ENCODE results near the gene PATJ. TPM values are rescaled to one million over a fixed set of nuclear protein-coding genes. Genes with fewer than 3 reads are reported as not detected.
"Not testable (repeated sequence)": the region's sequence is repeated elsewhere in the genome, so short reads cannot be mapped to it uniquely, and the experiment has no call there.

The PATJ gene
- total RNA-seq, 1 experiment from 2014 or later: 4.5 TPM

DNA sequence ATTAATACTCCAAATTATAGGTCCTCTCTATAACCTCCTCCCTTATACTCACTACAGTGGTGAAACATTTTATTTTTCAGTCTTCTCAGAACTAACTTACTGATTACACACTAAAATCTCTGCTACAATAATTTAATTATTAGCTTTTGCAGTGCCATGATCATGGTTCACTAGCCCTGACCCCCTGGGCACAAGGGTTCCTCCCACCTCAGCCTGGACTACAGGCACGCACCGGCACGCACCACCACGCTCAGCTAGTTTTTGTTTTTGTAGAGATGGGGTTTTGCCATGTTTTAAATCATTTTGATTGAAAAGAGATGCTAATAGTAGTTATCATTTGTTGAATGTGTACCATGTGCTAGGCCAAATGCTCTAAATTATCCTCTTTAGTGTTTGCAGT is 6.3 kb downstream of the PATJ start:
- no peak for DNase-seq (ENCODE audit: low read depth)

- DNase-seq (ENCODE audit: low read depth): no peak
These were observed 7.3 kb downstream of the PATJ start for GRCh38 chr1:61749574-61749973.

DNA sequence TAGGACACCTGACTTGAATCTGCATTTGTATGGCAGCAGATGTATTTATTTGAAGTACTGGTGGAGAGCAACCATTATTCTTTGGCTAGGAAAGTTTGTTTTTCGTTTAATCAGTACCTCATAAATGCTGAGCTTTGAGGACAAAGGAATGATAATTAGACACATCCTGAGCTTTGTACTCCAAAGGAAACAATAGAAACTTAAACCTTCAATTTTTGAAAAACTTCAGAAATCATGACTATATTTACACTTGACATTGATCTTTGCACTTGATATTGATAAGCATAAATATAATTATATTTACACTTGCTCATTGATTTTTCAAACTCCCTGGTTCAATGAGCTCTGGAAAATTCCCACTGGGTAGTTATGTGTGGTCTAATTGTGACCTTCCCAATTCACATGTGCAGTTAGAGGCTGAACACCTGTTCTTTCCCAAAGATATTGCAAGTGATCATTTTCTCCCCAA is 10.7 kb downstream of the PATJ start:
- no peak for DNase-seq (ENCODE audit: low read depth)

- no peak for DNase-seq (ENCODE audit: low read depth)
These were observed 11.8 kb downstream of the PATJ start for GRCh38 chr1:61753998-61754508.

GRCh38 chr1:61754545-61754944 is 12.3 kb downstream of the PATJ start:
- DNase-seq (ENCODE audit: low read depth): no peak

- no peak for DNase-seq (ENCODE audit: low read depth)
These were observed 14.5 kb downstream of the PATJ start for GRCh38 chr1:61756773-61757172.

- peak; percentile 11 for DNase-seq (ENCODE audit: low read depth)
These were observed 15.7 kb downstream of the PATJ start for GRCh38 chr1:61757950-61758349.

DNA sequence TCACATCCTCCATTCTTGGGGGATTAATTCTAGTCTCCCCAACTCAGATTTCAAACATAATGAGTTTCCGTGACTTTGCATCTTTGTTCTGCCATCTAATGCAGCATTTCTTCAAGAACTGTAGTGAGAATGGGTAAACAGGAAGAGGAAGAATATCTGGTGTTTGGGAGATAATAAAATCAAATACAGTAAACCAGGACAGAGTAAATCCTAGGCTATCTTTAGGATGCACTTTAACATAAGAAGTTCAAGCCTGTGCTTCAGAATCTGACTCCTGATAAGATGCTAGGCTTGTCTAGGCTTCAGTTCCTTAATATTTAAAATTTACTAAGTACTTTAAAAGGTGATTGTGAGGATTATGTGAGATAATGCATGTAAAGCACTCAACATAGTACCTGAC is 27.9 kb downstream of the PATJ start:
- DNase-seq (ENCODE audit: low read depth): no peak

- DNase-seq (ENCODE audit: low read depth): no peak
These were observed 33.8 kb downstream of the PATJ start for GRCh38 chr1:61776091-61776490.

- DNase-seq (ENCODE audit: low read depth): no peak
These were observed 37.0 kb downstream of the PATJ start for GRCh38 chr1:61779231-61779630.

- no peak for DNase-seq (ENCODE audit: low read depth)
These were observed 38.9 kb downstream of the PATJ start for GRCh38 chr1:61781151-61781550.

DNA sequence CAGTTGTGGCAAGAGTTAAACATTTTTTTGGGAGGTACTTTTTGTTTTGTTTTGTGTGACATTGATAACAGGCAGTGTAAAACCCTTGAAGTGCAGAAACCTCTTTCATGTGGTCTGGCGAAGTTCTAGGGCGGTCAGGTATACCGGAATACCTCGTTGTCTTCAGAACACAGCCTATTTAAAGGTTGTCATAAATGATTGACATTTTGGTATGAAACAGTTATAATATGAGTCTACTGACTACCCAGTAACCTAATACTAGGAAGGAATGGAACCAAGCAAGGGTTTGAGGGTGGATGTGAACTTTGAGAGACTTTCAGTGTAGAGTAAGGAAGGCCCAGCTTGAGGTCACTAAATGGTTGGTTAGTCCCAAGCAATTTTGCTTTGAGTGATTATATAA is 40.5 kb downstream of the PATJ start:
- DNase-seq (ENCODE audit: low read depth): no peak

DNA sequence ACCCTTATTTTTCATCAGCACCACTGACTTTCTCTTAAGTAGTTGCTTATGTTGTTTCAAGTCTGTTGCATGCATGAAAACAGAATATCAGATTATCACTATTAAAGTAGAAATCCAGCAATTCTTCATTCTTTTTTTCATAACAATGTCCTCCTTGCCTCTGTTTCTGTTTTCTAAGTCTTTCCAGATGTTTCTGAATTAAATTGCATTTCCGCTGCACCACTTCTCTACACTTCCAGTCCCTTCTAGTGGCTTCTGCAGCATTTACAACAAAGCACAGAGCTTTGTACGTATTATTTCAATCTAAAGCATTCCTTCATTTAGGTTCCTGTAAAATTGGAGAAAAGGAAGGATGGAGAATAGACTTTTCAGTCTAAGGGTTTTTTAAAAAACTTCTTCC is 42.4 kb downstream of the PATJ start:
- no peak for DNase-seq (ENCODE audit: low read depth)

DNA sequence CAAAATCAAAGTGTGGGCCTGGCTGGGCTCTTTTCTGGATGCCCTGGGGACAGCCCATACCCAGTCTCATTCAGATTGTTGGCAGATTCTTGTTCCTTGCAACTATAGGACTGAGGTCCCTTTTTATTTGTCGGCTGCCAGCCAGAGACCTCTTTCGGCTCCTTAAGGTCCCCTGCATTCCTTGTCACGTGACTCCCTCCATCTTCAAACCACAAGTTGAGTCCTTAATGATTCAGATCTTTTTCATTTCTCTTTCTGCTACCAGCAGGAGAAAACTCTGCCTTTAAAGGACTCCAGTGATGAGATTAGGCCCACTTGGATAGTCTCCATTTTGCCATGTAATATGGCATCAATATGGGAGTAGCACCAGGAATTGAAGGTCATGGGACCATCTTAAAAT is 48.6 kb downstream of the PATJ start:
- DNase-seq (ENCODE audit: low read depth): no peak

DNA sequence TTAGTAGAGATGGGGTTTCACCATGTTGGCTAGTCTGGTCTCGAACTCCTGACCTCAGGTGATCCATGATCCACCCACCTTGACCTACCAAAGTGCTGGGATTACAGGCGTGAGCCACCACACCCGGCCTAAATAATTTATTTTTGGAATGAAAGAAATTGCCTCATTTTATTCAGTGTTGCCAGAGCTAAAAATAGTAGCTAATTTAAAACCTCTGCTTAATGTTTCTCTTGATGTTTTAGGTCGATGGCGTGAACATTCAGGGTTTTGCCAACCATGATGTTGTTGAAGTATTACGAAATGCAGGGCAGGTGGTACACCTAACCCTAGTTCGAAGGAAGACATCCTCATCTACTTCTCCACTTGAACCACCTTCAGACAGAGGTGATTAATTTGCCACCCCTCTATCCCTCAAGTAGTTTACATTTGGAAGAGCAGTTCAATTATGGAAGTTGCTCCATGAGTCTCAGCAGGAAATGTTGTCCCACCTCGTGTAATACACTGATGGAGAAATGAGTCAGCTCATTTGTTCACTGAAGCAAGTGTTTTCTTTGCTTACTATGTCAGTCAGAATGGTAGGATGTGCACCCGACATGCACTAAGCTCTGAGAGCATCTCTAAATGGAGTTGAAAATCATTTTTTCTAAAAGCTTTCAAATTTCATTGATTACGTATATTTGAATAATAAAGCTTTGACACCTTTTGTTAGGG is 54.9 kb downstream of the PATJ start:
- peak; percentile 60 for DNase-seq (ENCODE audit: low read depth)

GRCh38 chr1:61801047-61801446 is 58.8 kb downstream of the PATJ start:
- not testable (repeated sequence) for DNase-seq (ENCODE audit: low read depth)

GRCh38 chr1:61807606-61808140 is 65.4 kb downstream of the PATJ start:
- no peak for DNase-seq (ENCODE audit: low read depth)

- no peak for DNase-seq (ENCODE audit: low read depth)
These were observed 66.0 kb downstream of the PATJ start for GRCh38 chr1:61808321-61808720.

- peak; percentile 15 for DNase-seq (ENCODE audit: low read depth)
These were observed 66.7 kb downstream of the PATJ start for GRCh38 chr1:61808968-61809367.

DNA sequence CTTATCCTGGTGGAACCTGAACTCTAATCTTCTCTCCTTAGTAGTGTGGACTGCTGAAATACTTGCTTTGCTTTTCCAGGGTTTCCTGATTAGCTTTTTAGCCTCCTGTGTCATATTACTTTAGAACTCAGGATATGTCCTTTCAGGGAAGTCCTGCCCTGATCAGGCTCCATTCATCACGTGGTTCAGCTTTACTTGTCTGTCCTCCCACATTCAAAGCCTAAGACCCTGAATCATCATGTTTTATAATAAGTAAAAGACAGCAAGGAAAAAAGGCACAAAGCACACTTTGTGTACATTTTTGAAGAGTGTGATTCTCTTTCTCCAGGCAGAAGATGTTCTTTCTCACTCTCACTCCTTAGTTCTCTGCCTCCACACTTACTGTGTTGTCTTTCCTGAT is 70.6 kb downstream of the PATJ start:
- DNase-seq (ENCODE audit: low read depth): no peak

- no peak for DNase-seq (ENCODE audit: low read depth)
These were observed 73.9 kb downstream of the PATJ start for GRCh38 chr1:61816191-61816590.

GRCh38 chr1:61818992-61819391 is 76.7 kb downstream of the PATJ start:
- DNase-seq (ENCODE audit: low read depth): no peak

GRCh38 chr1:61819421-61819820 is 77.1 kb downstream of the PATJ start:
- no peak for DNase-seq (ENCODE audit: low read depth)

GRCh38 chr1:61825393-61825792 is 83.1 kb downstream of the PATJ start:
- DNase-seq (ENCODE audit: low read depth): no peak
